Measurements from ENCODE around the gene KIF6.

- no peak for TF ChIP-seq CTCF (IDR thresholded peaks at IDR 0.05)
- TF ChIP-seq POLR2A (IDR thresholded peaks at IDR 0.05), result no peak
Measured at GRCh38 chr6:39302011-39302410, 423.2 kb downstream of the KIF6 start.

Data from uterus (tissue), 2 donors.